Esophagus muscularis mucosa (tissue), 4 donors: Measurements from ENCODE around the gene NSUN7. TPM values are rescaled to one million over a fixed set of nuclear protein-coding genes. Genes with fewer than 3 reads are reported as not detected.
A peak's percentile ranks its signal among the peaks of the same experiment; 100 is the strongest.

ENCODE experiments used
- DNase-seq: peaks from one replicate; pipeline ENCODE4 v3.0.0-alpha.2; 2017; ENCODE audit errors: extremely low spot score
- H3K27ac ChIP-seq, 4 donors: fragments of 200-600 bp; sonication (generic); replicated peaks in 1 of 4; 1 replicate in 3 of 4; 2 replicates in 1 of 4; pipeline ENCODE4 v1.5.1; 2016 to 2019; ENCODE audit warnings: mild to moderate bottlenecking in 1 of 4
- H3K27me3 ChIP-seq, 4 donors: fragments of 200-600 bp; sonication (generic); one replicate each; pipeline versions ENCODE4 v1.5.1 to v1.6.0; 2016 to 2019
- H3K36me3 ChIP-seq, 4 donors: fragments of 200-600 bp; sonication (generic); one replicate each; pipeline ENCODE4 v1.5.1; 2016 to 2019
- H3K4me1 ChIP-seq, 4 donors: fragments of 200-600 bp; sonication (generic); one replicate each; pipeline ENCODE4 v1.5.1; 2016 to 2019
- H3K4me3 ChIP-seq, 4 donors: fragments of 200-600 bp; sonication (generic); 1 replicate in 2 of 4; 2 replicates in 2 of 4; pipeline ENCODE4 v1.5.1; 2016 to 2019; ENCODE audit warnings: mild to moderate bottlenecking in 4 of 4, moderate library complexity in 1 of 4
- H3K9me3 ChIP-seq, 4 donors: fragments of 200-600 bp; sonication (generic); 1 replicate in 3 of 4; 2 replicates in 1 of 4; pipeline ENCODE4 v1.5.1; 2016 to 2019
- EP300 ChIP-seq: sonication (generic); formaldehyde crosslinking; IDR thresholded peaks from one replicate; pipeline ENCODE4 v1.6.1; 2017; ENCODE audit warnings: antibody characterized with exemption
- POLR2A ChIP-seq: fragments of 450-650 bp; IDR thresholded peaks from one replicate; pipeline ENCODE4 v1.6.1; 2017; ENCODE audit warnings: antibody characterized with exemption, moderate library complexity, mild to moderate bottlenecking, low read depth
- POLR2AphosphoS5 ChIP-seq, 2 donors: sonication (generic); formaldehyde crosslinking; IDR thresholded peaks; one replicate each; pipeline ENCODE4 v1.6.1; 2017; ENCODE audit warnings: antibody characterized with exemption in 2 of 2
- WGBS: methylation state at CpG from one replicate; pipeline ENCODE4 v1.1.5; 2018; 5-methylcytosine and 5-hydroxymethylcytosine counted together
- intact Hi-C: fragments of 100-400 bp; cut with DNase I; formaldehyde crosslinking; loops from one replicate; pipeline ENCODE4 v1.15.1; 2023
- total RNA-seq, 4 donors: library from RNA; depleted of rRNA; stranded (reverse); fragments of >200 nt; gene quantifications; one replicate each; pipeline versions ENCODE4 v1.1.0 to v1.2.1, GENCODE V29; 2016
- TF ChIP-seq, protein P1 (sequence below), 3 experiments: fragments of 200-600 bp in 2 of 3; fragments of 450-650 bp in 1 of 3; sonication (generic) in 2 of 3; IDR thresholded peaks; one replicate each; pipeline ENCODE4 v1.5.1; 2017 to 2019; ENCODE audit warnings: antibody characterized with exemption in 3 of 3, mild to moderate bottlenecking in 2 of 3, moderate library complexity in 1 of 3

NSUN7 gene
- total RNA-seq, 4 donors from 2014 or later, result 0.83 to 7.1 (median 2.8) TPM

DNA sequence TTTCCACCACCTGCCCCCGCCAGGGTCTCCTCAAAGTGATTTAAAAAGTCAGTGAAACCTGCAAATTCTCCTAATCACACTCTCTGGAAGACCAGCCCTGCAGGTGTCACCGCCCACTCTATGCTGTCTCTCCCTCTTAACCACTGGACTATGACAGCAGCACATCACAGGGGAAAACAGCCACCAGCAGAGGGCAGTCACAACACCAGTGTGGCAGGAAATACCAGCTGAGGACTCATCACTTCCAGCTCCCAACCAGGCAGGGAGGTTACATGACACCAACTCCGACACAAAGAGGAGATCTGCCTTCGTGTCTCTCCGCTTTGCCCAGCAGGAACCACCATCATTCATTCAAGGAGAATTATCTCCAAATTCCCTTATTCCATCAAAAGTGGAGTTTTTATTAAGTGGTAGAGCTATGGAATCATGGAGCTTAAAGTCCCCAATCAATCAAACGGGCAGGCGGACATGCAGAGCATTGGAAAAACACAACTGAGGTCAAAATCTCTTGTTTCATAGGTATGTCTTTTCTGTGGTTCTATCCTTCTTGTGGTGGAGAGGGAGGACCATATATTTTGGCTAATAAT lies 91.3 kb downstream of the NSUN7 start:
- TF ChIP-seq, protein P1, sequence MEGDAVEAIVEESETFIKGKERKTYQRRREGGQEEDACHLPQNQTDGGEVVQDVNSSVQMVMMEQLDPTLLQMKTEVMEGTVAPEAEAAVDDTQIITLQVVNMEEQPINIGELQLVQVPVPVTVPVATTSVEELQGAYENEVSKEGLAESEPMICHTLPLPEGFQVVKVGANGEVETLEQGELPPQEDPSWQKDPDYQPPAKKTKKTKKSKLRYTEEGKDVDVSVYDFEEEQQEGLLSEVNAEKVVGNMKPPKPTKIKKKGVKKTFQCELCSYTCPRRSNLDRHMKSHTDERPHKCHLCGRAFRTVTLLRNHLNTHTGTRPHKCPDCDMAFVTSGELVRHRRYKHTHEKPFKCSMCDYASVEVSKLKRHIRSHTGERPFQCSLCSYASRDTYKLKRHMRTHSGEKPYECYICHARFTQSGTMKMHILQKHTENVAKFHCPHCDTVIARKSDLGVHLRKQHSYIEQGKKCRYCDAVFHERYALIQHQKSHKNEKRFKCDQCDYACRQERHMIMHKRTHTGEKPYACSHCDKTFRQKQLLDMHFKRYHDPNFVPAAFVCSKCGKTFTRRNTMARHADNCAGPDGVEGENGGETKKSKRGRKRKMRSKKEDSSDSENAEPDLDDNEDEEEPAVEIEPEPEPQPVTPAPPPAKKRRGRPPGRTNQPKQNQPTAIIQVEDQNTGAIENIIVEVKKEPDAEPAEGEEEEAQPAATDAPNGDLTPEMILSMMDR (IDR thresholded peaks at IDR 0.05), result peak; percentile 37 to 56 (median 42)
- TF ChIP-seq EP300 (no peak), POLR2AphosphoS5 (IDR thresholded peaks at IDR 0.05) (no peak), POLR2A (no peak)
- intact Hi-C loops, result no loop called here

DNA sequence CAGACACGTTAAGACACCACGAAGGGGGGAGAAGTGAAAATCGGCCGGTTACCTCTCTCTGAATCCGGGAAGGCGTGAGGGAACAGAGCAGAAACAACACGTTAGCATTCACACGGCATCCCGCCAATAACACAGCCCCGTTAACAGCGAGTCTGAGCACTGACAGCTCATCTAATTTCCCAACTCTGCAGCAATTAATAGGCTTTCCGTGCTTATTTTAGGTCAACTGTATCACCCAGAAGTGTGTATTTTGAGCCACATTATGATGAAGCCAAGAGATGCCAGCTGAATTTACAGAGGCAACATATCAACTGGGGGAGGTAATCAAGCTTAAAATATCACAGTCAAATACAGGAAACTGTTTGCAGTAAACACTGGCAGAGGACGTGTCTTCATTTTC lies 92.6 kb downstream of the NSUN7 start:
- intact Hi-C loops, result no loop called here
- H3K36me3 ChIP-seq, result peaks cover 0 to 4% (median 1%) of the 10 kb centered on the region in 4 donors
- H3K27ac ChIP-seq, result no peak overlapping the region
- no peak overlapping the region for H3K4me3 ChIP-seq
- peaks cover 0 to 11% (median 10%) of the 10 kb centered on the region in 4 donors for H3K4me1 ChIP-seq
- TF ChIP-seq POLR2AphosphoS5 (IDR thresholded peaks at IDR 0.05) (no peak), POLR2A (no peak), EP300 (no peak)
- TF ChIP-seq, protein P1 (IDR thresholded peaks at IDR 0.05), result no peak
- H3K27me3 ChIP-seq, result no peaks in the 10 kb centered on the region
- no peak for DNase-seq
- 86% methylated on average over 13 of the region's 13 CpGs for WGBS
- H3K9me3 ChIP-seq, result no peaks in the 10 kb centered on the region

More for the DNA sequence above, 91.3 kb downstream of the NSUN7 start:
- Histone ChIP-seq H3K27me3 (no peaks in the 10 kb centered on the region), H3K27ac (no peak overlapping the region), H3K4me3 (no peak overlapping the region), H3K36me3 (peaks cover 0 to 14% (median 5%) of the 10 kb centered on the region in 4 donors), H3K4me1 (peaks cover 0 to 11% (median 10%) of the 10 kb centered on the region in 4 donors), H3K9me3 (no peaks in the 10 kb centered on the region)
- DNase-seq, result no peak
- whole genome bisulfite sequencing, result 86% methylated on average over 7 of the region's 7 CpGs

DNA sequence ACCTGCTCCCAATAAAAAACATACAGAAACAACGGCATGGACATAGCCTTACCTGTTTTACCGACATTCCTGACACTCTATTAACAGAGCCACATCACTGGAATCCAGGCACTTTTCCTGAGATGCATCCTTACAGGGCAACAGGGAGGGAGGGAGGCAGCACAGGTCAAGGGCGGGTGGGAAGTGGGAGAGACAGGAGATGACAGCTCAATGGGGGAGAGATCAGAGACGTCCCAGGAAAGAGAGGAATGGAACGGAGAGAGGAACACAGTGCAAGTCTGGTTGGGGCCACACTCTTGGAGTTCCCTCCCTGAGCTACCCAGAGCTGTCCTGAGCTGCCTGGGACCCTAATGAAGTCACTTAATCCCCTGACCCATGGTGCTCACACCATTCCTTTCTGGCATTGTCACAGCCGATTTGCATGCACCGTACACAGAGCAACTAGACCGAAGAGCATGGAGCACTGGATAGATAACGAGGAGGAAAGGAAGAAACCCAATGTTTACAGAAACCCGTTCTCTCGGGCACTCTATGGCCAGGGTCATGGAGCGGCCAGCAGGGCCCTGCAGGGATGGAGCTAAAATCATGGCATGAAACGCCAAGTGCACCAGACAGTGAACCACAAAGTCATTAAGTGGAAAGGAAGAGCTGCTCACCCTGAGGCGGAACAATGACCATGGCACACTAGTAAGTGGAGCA lies 93.1 kb downstream of the NSUN7 start:
- no peaks in the 10 kb centered on the region for H3K27me3 ChIP-seq
- TF ChIP-seq, protein P1 (IDR thresholded peaks at IDR 0.05), result no peak
- no peak for TF ChIP-seq POLR2AphosphoS5 (IDR thresholded peaks at IDR 0.05)
- TF ChIP-seq EP300, result no peak
- no peak for TF ChIP-seq POLR2A
- peaks cover 0 to 11% (median 10%) of the 10 kb centered on the region in 4 donors for H3K4me1 ChIP-seq
- intact Hi-C loops, result no loop called here
- H3K4me3 ChIP-seq, result no peak overlapping the region
- WGBS, result 85% methylated on average over 14 of the region's 14 CpGs
- H3K36me3 ChIP-seq, result peaks cover 0 to 4% (median 0%) of the 10 kb centered on the region in 4 donors
- DNase-seq, result no peak
- no peaks in the 10 kb centered on the region for H3K9me3 ChIP-seq
- H3K27ac ChIP-seq, result no peak overlapping the region

DNA sequence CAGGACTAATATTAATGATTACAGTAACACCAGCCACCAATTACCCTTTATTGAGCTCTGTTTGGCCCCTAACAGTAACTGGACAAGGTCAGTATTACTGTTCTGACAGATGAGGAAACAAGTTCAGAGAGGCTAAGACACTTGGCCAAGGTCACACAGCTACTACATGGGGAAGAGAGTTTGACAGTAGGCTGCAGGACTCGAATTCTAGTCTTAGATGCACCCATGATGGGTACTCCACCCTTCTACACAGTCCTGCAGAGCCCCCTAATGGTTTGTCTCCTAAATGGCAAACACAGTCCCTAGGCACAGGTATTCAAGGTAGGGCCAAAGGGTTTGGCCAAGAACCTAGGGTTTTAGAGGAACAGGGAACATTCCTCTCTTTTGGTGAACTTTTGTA lies 93.9 kb downstream of the NSUN7 start:
- 80% methylated on average over 1 of the region's 1 CpG for WGBS
- intact Hi-C loops, result no loop called here
- no peak overlapping the region for H3K27ac ChIP-seq

More for the DNA sequence above, 93.9 kb downstream of the NSUN7 start:
- Histone ChIP-seq H3K4me1 (peaks cover 0 to 11% (median 10%) of the 10 kb centered on the region in 4 donors), H3K36me3 (peaks cover 0 to 4% (median 0%) of the 10 kb centered on the region in 4 donors), H3K4me3 (no peak overlapping the region), H3K9me3 (no peaks in the 10 kb centered on the region), H3K27me3 (no peaks in the 10 kb centered on the region)
- no peak for TF ChIP-seq POLR2A
- TF ChIP-seq POLR2AphosphoS5 (IDR thresholded peaks at IDR 0.05), result no peak
- no peak for TF ChIP-seq EP300
- TF ChIP-seq, protein P1 (IDR thresholded peaks at IDR 0.05), result no peak
- DNase-seq, result no peak
